Kidney (tissue), 22 donors: Measurements from ENCODE around the gene SHOC1. TPM values are rescaled to one million over a fixed set of nuclear protein-coding genes. Genes with fewer than 3 reads are reported as not detected.

Experiments used
- DNase-seq, 5 donors: peaks; one replicate each; pipeline ENCODE4 v3.0.0-alpha.2; 2013 to 2020
- FAIRE-seq: peaks from 2 replicates; lab custom pipeline; 2012; peaks lifted over from hg19 to GRCh38; lab: Jason Lieb, UNC
- H3K27ac ChIP-seq, 2 donors: one replicate each; pipeline ENCODE4 v1.7.0; 2013; ENCODE audit warnings: low read depth in 2 of 2, low read length in 2 of 2, inconsistent platforms in 1 of 2
- H3K27me3 ChIP-seq: one replicate; pipeline ENCODE4 v1.7.1; 2013; ENCODE audit warnings: low read length, inconsistent platforms; ENCODE audit not compliant: control insufficient read depth, insufficient read depth
- H3K36me3 ChIP-seq, 3 donors: one replicate each; pipeline versions ENCODE4 v1.7.0 to v1.7.1; 2013; ENCODE audit warnings: low read length in 3 of 3, control low read depth in 1 of 3, inconsistent platforms in 1 of 3; ENCODE audit not compliant: insufficient read depth in 3 of 3, control insufficient read depth in 2 of 3
- H3K4me1 ChIP-seq, 3 donors: one replicate each; pipeline versions ENCODE4 v1.7.0 to v1.7.1; 2013; ENCODE audit warnings: low read length in 3 of 3, inconsistent platforms in 1 of 3, low read depth in 1 of 3; ENCODE audit not compliant: control insufficient read depth in 2 of 3, insufficient read depth in 2 of 3
- H3K4me3 ChIP-seq, 3 donors: one replicate each; pipeline versions ENCODE4 v1.7.0 to v1.8.1; 2013; ENCODE audit warnings: low read length in 3 of 3, control low read depth in 1 of 3, inconsistent platforms in 1 of 3
- H3K9ac ChIP-seq, 3 donors: one replicate each; pipeline versions ENCODE4 v1.7.0 to v1.7.1; 2013; ENCODE audit warnings: low read length in 3 of 3, control low read depth in 1 of 3, inconsistent platforms in 1 of 3
- H3K9me3 ChIP-seq, 3 donors: one replicate each; pipeline versions ENCODE4 v1.7.0 to v1.7.1; 2013; ENCODE audit warnings: low read length in 3 of 3, control low read depth in 1 of 3, inconsistent platforms in 1 of 3; ENCODE audit not compliant: control insufficient read depth in 2 of 3, insufficient read depth in 1 of 3
- intact Hi-C: fragments of 100-400 bp; cut with DNase I; formaldehyde crosslinking; loops from one replicate; pipeline ENCODE4 v1.11.1; 2022
- long read RNA-seq, 10 donors: library from polyadenylated mRNA in 1 of 10; unstranded in 1 of 10; transcript quantifications; one replicate each; pipeline ENCODE4 v2.0.0 and lab custom pipeline, GENCODE V29; 2021 to 2026
- polyA plus RNA-seq: library from polyadenylated mRNA; stranded (reverse); fragments of 350-450 nt; fragmentation: Illumina TruSeq; extraction: RNeasy Lipid Tissue Mini Kit (QIAGEN cat#74804); gene quantifications from one replicate; pipeline ENCODE4 v1.2.3, GENCODE V29; 2014; ENCODE audit warnings: low read depth, low replicate concordance; ENCODE audit not compliant: insufficient read depth
- total RNA-seq: library from RNA; stranded (reverse); fragmentation: NEBNext Ultra II Directional; extraction: Animal tissue kit (Norgen Biotek cat#: 25700); gene quantifications from one replicate; pipeline ENCODE4 v1.2.1, GENCODE V29; 2021
- TF ChIP-seq, protein P1 (sequence below): IDR thresholded peaks from 3 replicates; pipeline ENCODE4 v1.5.1; 2012; ENCODE audit warnings: mild to moderate bottlenecking, moderate library complexity, borderline replicate concordance; ENCODE audit not compliant: insufficient read depth; ENCODE audit errors: extremely low read depth
- donor health status: control.
- donor health status: control.
- donor health status: control.
- donor health status: control.
- donor health status: control.
- donor health status: DM: yes; HTN: yes; CAD: no.
- donor health status: Normal renal cell carcinoma (clear cell type).

Gene SHOC1
- 0.16 TPM for total RNA-seq
- polyA plus RNA-seq, result 2.5 TPM
- long read RNA-seq, donor 1, result 0 reads
- long read RNA-seq, donor 2, result 0 reads
- long read RNA-seq, donor 3, result 0 reads
- long read RNA-seq, donor 4, result 0 reads
- long read RNA-seq, donor 5, result 0 reads
- long read RNA-seq, donor 6, result 0 reads
- long read RNA-seq, donor 7, partial matches to known transcripts, result 0 of 1 reads
- long read RNA-seq, donor 7, other reads (novel, unspliced or antisense), result 1 of 1 reads
- long read RNA-seq, donor 8, result 0 reads
- long read RNA-seq, donor 9, result 0 reads
- long read RNA-seq, donor 10, result 0 reads

DNA sequence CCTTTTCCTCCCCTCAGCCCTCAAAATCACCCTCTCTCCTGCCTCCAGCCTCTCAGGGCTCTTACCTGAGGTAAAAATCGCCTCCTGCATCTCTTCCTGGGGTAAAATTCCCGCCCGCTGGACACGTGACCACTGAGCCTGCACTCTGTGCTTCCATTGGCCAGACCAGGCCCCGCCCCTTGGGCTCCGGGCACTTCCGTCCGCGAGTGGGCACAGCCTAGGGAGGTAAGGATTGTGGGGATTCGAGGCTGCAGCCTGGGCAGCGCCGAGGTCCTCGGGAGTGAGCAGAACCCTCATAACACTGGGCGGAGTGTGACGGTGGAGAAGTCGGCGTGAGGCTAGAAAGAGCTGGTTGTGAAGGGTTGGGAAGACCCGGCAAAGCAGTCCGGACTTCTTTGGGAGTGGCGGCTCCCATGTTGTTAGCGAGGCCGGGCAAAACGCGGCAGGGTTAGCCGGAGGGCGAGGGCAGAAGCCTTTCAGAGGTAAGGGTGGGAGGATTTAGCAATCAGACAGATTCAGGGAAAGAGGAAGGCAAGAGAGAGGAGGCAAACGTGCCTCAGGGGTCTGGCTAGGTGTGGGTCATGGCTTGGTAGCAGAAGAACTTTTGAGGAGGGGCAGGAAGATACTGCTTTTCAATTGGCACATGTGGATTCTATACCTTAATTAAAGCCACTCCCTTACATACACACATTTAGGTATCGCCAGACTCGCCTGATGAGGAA is at the start of gene SHOC1:
TSS of gene SHOC1 (minus strand) at position 103 of the 722 bp plus-strand sequence. CDS start 3,519 bp downstream, outside the sequence.
- DNase-seq (no peak), FAIRE-seq (no peak)
- intact Hi-C loops, result no loop called here
- Histone ChIP-seq H3K9ac (no peak within 1 kb of the TSS), H3K27me3 (no peaks in the 10 kb centered on the region), H3K4me3 (no peak within 1 kb of the TSS), H3K9me3 (no peaks in the 10 kb centered on the region), H3K36me3 (no peaks in the 10 kb centered on the region), H3K4me1 (no peaks in the 10 kb centered on the region), H3K27ac (no peak within 1 kb of the TSS)
- TF ChIP-seq, protein P1, sequence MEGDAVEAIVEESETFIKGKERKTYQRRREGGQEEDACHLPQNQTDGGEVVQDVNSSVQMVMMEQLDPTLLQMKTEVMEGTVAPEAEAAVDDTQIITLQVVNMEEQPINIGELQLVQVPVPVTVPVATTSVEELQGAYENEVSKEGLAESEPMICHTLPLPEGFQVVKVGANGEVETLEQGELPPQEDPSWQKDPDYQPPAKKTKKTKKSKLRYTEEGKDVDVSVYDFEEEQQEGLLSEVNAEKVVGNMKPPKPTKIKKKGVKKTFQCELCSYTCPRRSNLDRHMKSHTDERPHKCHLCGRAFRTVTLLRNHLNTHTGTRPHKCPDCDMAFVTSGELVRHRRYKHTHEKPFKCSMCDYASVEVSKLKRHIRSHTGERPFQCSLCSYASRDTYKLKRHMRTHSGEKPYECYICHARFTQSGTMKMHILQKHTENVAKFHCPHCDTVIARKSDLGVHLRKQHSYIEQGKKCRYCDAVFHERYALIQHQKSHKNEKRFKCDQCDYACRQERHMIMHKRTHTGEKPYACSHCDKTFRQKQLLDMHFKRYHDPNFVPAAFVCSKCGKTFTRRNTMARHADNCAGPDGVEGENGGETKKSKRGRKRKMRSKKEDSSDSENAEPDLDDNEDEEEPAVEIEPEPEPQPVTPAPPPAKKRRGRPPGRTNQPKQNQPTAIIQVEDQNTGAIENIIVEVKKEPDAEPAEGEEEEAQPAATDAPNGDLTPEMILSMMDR, result no peak

DNA sequence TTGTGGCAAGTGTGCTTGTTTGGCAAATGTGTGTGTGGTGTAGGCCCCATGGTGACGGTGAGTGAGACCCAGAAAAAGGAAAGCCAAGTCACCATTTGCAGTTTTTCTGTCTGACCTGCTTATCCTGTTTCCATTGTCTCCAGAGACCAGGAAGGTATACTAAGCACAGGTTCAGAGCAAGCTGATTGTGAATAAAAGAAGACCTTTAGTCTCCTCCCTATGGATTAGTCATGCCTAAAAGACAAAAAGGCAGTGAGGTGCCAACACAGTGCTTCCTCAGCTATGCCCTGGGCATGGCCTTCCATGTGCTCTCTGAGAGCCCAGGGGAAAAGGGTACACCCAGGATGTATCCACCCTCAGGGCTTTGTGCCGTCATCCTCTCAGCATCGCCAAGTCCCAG is 49.2 kb upstream of the SHOC1 start:
- H3K9ac ChIP-seq, result no peak overlapping the region
- intact Hi-C loops, result no loop called here
- H3K4me3 ChIP-seq, result no peak overlapping the region
- no peak overlapping the region for H3K27ac ChIP-seq
- no peaks in the 10 kb centered on the region for H3K27me3 ChIP-seq
- TF ChIP-seq, protein P1, result no peak
- no peaks in the 10 kb centered on the region for H3K36me3 ChIP-seq
- H3K4me1 ChIP-seq, result no peaks in the 10 kb centered on the region
- no peak for FAIRE-seq
- no peaks in the 10 kb centered on the region for H3K9me3 ChIP-seq
- DNase-seq, result no peak

DNA sequence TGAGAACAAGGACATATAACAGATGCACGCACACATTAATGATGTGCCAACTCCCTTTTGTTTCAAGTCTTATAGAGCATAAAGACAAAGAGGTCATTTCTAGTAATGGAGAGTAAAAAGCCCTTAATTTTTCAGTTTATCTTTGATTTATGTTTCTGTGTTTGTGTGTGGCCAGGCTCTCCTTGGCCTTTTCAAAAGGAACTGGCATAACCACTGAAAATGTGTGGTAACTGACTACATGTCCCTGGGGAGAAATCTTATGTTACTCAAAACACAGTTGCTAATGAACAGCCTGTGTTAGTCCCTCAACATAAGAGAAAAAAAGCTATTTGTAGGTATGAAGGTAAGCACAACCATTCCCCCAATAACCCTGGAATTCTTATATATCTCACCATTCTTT is 47.6 kb upstream of the SHOC1 start:
- DNase-seq (no peak), FAIRE-seq (no peak)
- H3K36me3 ChIP-seq, result no peaks in the 10 kb centered on the region
- no peak overlapping the region for H3K9ac ChIP-seq
- no peak overlapping the region for H3K4me3 ChIP-seq
- TF ChIP-seq, protein P1, result no peak
- intact Hi-C loops, result no loop called here
- no peaks in the 10 kb centered on the region for H3K4me1 ChIP-seq
- no peak overlapping the region for H3K27ac ChIP-seq
- H3K9me3 ChIP-seq, result no peaks in the 10 kb centered on the region
- H3K27me3 ChIP-seq, result no peaks in the 10 kb centered on the region
